Parathyroid adenoma (tissue), 2 donors: ENCODE data around the gene ZNF292.
"Not testable (repeated sequence)": the region's sequence is repeated elsewhere in the genome, so short reads cannot be mapped to it uniquely, and the experiment has no call there.

Experiments
- H2AFZ ChIP-seq: fragments of 300-600 bp; sonication (generic); one replicate; pipeline ENCODE4 v1.7.0; 2017; ENCODE audit warnings: antibody characterized with exemption, mild to moderate bottlenecking
- H3K27ac ChIP-seq: fragments of 300-600 bp; sonication (generic); one replicate; pipeline ENCODE4 v1.7.0; 2017
- H3K27me3 ChIP-seq: fragments of 300-600 bp; sonication (generic); one replicate; pipeline ENCODE4 v1.7.0; 2017; ENCODE audit warnings: low read length; ENCODE audit not compliant: control insufficient read depth, insufficient read depth
- H3K36me3 ChIP-seq: fragments of 300-600 bp; sonication (generic); one replicate; pipeline ENCODE4 v1.7.0; 2017; ENCODE audit warnings: low read length; ENCODE audit not compliant: control insufficient read depth, insufficient read depth
- H3K4me1 ChIP-seq: fragments of 300-600 bp; sonication (generic); one replicate; pipeline ENCODE4 v1.7.0; 2017; ENCODE audit warnings: control low read depth
- H3K4me2 ChIP-seq: fragments of 300-600 bp; sonication (generic); one replicate; pipeline ENCODE4 v1.7.0; 2017; ENCODE audit warnings: low read length
- H3K4me3 ChIP-seq: fragments of 300-600 bp; sonication (generic); one replicate; pipeline ENCODE4 v1.7.0; 2017; ENCODE audit warnings: low read depth, low read length
- H3K79me2 ChIP-seq: fragments of 300-600 bp; sonication (generic); one replicate; pipeline ENCODE4 v1.7.0; 2017; ENCODE audit warnings: control low read depth
- H3K9ac ChIP-seq: fragments of 300-600 bp; sonication (generic); one replicate; pipeline ENCODE4 v1.7.0; 2017; ENCODE audit warnings: mild to moderate bottlenecking
- H3K9me3 ChIP-seq: fragments of 300-600 bp; sonication (generic); one replicate; pipeline ENCODE4 v1.7.0; 2017; ENCODE audit warnings: low read length; ENCODE audit not compliant: control insufficient read depth
- TF ChIP-seq, protein P1 (sequence below): fragments of 300-600 bp; sonication (generic); IDR thresholded peaks from one replicate; pipeline ENCODE4 v1.7.0; 2017; ENCODE audit warnings: antibody characterized with exemption, mild to moderate bottlenecking
- donor health status: primary hyperparathyroidism.

Gene ZNF292

DNA sequence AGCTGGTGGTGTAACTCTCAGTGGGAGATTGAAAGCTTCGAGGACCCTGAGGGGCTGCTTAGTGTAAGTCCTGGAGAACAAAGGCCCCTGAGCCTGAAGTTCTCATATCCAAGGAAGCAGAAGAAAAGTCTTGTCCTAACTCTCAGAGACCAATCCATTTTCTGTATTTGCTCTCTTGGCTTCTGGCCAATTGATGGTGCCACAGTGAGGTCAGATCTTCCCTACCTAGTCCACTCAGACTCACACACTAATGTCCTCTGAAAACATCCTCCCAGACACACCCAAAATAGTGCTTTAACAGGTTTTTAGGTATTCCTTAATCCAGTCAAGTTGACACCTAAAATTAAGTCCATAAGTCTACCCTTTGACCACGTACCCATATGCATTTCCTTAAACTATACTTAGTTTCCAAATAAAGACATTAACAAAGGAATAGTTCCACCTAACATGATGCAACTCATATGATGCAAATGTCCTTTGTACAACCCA is 29.4 kb downstream of the ZNF292 start:
- Histone ChIP-seq H3K9me3 (no peaks in the 10 kb centered on the region), H3K4me1 (no peaks in the 10 kb centered on the region), H3K27me3 (no peaks in the 10 kb centered on the region), H3K27ac (no peak overlapping the region), H3K4me2 (no peak overlapping the region), H2AFZ (no peak overlapping the region), H3K4me3 (no peak overlapping the region), H3K36me3 (no peaks in the 10 kb centered on the region), H3K9ac (no peak overlapping the region), H3K79me2 (peaks cover 50% of the 10 kb centered on the region)
- TF ChIP-seq, protein P1, sequence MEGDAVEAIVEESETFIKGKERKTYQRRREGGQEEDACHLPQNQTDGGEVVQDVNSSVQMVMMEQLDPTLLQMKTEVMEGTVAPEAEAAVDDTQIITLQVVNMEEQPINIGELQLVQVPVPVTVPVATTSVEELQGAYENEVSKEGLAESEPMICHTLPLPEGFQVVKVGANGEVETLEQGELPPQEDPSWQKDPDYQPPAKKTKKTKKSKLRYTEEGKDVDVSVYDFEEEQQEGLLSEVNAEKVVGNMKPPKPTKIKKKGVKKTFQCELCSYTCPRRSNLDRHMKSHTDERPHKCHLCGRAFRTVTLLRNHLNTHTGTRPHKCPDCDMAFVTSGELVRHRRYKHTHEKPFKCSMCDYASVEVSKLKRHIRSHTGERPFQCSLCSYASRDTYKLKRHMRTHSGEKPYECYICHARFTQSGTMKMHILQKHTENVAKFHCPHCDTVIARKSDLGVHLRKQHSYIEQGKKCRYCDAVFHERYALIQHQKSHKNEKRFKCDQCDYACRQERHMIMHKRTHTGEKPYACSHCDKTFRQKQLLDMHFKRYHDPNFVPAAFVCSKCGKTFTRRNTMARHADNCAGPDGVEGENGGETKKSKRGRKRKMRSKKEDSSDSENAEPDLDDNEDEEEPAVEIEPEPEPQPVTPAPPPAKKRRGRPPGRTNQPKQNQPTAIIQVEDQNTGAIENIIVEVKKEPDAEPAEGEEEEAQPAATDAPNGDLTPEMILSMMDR: no peak

DNA sequence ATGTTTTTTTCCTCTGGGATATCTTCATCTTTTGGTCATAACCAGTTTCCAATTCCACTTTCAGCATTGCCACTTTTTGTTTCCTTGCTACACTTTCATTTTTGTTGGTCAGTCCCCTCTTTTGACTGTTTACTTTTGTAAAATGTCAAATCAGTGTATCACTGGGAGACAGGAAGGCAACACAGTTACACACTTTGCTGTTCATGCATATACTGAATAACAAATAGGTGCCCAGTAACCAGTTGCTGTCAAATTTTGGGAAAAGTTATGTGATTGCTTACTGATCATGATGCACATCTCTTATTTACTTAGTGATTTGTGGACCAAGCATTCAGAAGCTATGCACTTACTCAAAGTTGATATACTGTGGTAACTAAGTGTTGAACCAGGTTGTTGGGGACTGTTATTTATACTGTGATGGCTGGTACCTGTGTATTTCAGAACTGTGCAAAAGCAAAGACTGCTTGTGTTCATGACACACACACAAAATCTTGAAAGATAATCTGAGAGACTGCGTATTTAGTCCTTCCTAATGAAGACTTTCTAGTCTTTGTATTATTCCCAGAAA is 41.0 kb downstream of the ZNF292 start:
- Histone ChIP-seq H3K4me2 (no peak overlapping the region), H3K27ac (no peak overlapping the region), H3K36me3 (no peaks in the 10 kb centered on the region), H3K4me3 (no peak overlapping the region), H3K9ac (no peak overlapping the region), H3K27me3 (no peaks in the 10 kb centered on the region), H3K79me2 (peaks cover 21% of the 10 kb centered on the region), H3K4me1 (peaks cover 13% of the 10 kb centered on the region), H3K9me3 (no peaks in the 10 kb centered on the region), H2AFZ (no peak overlapping the region)
- TF ChIP-seq, protein P1: no peak

DNA sequence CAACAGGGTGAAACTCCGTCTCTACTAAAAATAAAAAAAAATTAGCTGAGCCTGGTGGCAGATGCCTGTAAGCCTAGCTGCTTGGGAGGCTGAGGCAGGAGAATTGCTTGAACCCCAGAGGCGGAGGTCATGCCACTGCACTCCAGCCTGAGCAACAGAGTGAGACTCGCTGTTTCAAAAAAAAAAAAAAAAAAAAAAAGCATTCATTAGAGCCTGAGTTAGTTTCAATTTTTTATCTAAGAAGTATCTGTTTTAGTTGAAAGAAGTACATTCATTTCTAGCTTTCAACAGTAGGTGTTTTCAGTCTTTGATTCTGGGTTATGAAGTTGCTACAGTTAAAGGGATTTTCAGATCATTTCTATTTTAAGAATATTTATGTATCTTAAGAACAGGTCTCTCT is 42.2 kb downstream of the ZNF292 start:
- Histone ChIP-seq H3K4me2 (no peak overlapping the region), H3K79me2 (peaks cover 19% of the 10 kb centered on the region), H2AFZ (no peak overlapping the region), H3K27me3 (no peaks in the 10 kb centered on the region), H3K27ac (no peak overlapping the region), H3K9ac (no peak overlapping the region), H3K36me3 (no peaks in the 10 kb centered on the region), H3K4me3 (no peak overlapping the region), H3K4me1 (peaks cover 16% of the 10 kb centered on the region), H3K9me3 (no peaks in the 10 kb centered on the region)
- TF ChIP-seq, protein P1: no peak

DNA sequence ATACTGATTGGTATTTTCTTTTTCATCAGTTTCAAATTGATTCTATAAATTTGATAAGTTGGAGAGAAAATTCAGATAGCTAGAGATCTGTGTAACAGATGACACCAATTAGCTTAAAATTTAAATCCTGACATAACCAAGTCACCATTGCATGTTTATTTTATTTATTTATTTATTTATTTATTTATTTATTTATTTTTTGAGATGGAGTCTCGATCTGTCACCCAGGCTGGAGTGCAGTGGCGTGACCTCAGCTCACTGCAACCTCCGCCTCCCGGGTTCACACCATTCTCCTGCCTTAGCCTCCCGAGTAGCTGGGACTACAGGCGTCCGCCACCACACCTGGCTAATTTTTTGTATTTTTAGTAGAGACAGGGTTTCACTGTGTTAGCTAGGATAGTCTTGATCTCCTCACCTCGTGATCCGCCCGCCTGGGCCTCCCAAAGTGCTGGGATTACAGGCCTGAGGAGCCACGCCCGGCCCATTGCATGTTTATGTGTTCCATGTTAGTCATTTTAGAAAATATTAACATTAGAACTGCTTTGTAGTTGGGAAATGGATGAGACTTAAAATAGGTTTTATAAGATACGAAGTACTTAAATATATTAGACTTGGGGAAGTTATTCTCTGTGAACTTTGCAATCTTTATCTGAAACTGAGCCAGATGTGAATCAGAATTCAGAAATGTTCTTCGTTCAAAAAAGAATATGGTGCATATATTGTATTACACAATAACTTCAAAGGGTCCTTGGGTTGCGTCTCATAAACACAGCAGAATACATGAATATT is 42.9 kb downstream of the ZNF292 start:
- H3K79me2 ChIP-seq: peaks cover 15% of the 10 kb centered on the region
- not testable (repeated sequence) for H3K4me2 ChIP-seq, H3K27ac ChIP-seq, H2AFZ ChIP-seq, H3K9ac ChIP-seq, H3K36me3 ChIP-seq, H3K4me3 ChIP-seq, H3K27me3 ChIP-seq, H3K9me3 ChIP-seq
- peaks cover 16% of the 10 kb centered on the region for H3K4me1 ChIP-seq

DNA sequence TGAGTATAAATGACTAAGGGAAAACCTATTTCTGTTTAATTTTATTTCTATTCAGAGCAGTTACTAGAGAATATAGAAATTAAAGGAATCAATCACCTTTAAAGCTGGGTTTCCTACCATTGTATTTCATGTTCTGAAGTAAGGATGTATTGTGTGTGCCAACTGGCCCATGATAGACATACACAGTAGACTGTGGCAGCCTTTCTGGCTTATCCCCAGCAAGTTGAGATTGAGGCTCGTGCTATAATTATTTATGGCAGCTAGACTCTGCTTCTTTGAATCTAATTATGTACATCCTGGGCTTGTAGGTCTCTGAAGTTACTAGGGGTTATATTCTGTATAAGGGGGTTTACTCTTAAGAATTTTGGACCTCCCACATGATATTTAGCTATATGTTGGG is 44.4 kb downstream of the ZNF292 start:
- Histone ChIP-seq H3K4me2 (no peak overlapping the region), H3K9me3 (no peaks in the 10 kb centered on the region), H3K27me3 (no peaks in the 10 kb centered on the region), H3K27ac (no peak overlapping the region), H3K36me3 (no peaks in the 10 kb centered on the region), H3K4me3 (no peak overlapping the region), H2AFZ (no peak overlapping the region), H3K9ac (no peak overlapping the region), H3K79me2 (peaks cover 21% of the 10 kb centered on the region), H3K4me1 (peaks cover 16% of the 10 kb centered on the region)
- TF ChIP-seq, protein P1: no peak
